Loucy (cell line): ENCODE results near the gene NQO2.

Experiments
- CTCF ChIP-seq: fragments of 200-600 bp; sonication (generic); conservative IDR thresholded peaks from 2 replicates; pipeline ENCODE4 v1.5.1; 2014; ENCODE audit warnings: mild to moderate bottlenecking, antibody characterized with exemption, low read length
- EZH2phosphoT487 ChIP-seq: fragments of 200-600 bp; IDR thresholded peaks from 2 replicates; pipeline ENCODE4 v1.6.1; 2018; ENCODE audit warnings: antibody characterized with exemption, mild to moderate bottlenecking, moderate library complexity, borderline replicate concordance

- TF ChIP-seq CTCF (no peak), EZH2phosphoT487 (no peak)
Measured at GRCh38 chr6:3036861-3037637, 37.4 kb downstream of the NQO2 start.
